ENCODE results near the gene PTPN12. TPM values are rescaled to one million over a fixed set of nuclear protein-coding genes. Genes with fewer than 3 reads are reported as not detected.

The PTPN12 gene
- total and polyA plus RNA-seq, 8 donors, result 8.4 to 147 (median 38.6) TPM

- H3K27me3 ChIP-seq, result no peaks in the 10 kb centered on the region
- H3K36me3 ChIP-seq, result peaks cover 0 to 47% (median 32%) of the 10 kb centered on the region in 4 donors
- peaks cover 0 to 14% (median 10%) of the 10 kb centered on the region in 4 donors for H3K4me1 ChIP-seq
- H3K4me3 ChIP-seq, result no peak overlapping the region
- no peaks in the 10 kb centered on the region for H3K9me3 ChIP-seq
- H3K27ac ChIP-seq, result no peak overlapping the region
- WGBS, 5 donors, result 90 to 96% (median 93%) methylated on average over 5 of the region's 5 CpGs
- DNase-seq, result no peak
- intact Hi-C loops (cut with DNase I; ENCODE audit: low total_unique reads), result loop anchor here (10.0 kb wide), 1 partner anchor 96 kb away; no protein-coding TSS in a partner anchor
- no peak for TF ChIP-seq POLR2AphosphoS5 (IDR thresholded peaks at IDR 0.05)
- TF ChIP-seq CTCF (IDR thresholded peaks at IDR 0.05), result no peak
- no peak for TF ChIP-seq EP300 (IDR thresholded peaks at IDR 0.05)
- TF ChIP-seq POLR2A (IDR thresholded peaks at IDR 0.05), result no peak
Observed at GRCh38 chr7:77658928-77659327, 121.8 kb downstream of the PTPN12 start.

- Histone ChIP-seq H3K27ac (no peak overlapping the region), H3K27me3 (no peaks in the 10 kb centered on the region), H3K4me3 (no peak overlapping the region), H3K4me1 (no peaks in the 10 kb centered on the region), H3K36me3 (peaks cover 0 to 40% (median 19%) of the 10 kb centered on the region in 4 donors), H3K9me3 (no peaks in the 10 kb centered on the region)
- intact Hi-C loops (cut with DNase I; ENCODE audit: low total_unique reads), result no loop called here
- no peak for DNase-seq
- WGBS, 5 donors, result 87 to 97% (median 91%) methylated on average over 5 of the region's 5 CpGs
- TF ChIP-seq POLR2A (IDR thresholded peaks at IDR 0.05) (no peak), POLR2AphosphoS5 (IDR thresholded peaks at IDR 0.05) (no peak), CTCF (IDR thresholded peaks at IDR 0.05) (no peak), EP300 (IDR thresholded peaks at IDR 0.05) (no peak)
Observed at GRCh38 chr7:77661816-77662215, 124.7 kb downstream of the PTPN12 start.

DNA sequence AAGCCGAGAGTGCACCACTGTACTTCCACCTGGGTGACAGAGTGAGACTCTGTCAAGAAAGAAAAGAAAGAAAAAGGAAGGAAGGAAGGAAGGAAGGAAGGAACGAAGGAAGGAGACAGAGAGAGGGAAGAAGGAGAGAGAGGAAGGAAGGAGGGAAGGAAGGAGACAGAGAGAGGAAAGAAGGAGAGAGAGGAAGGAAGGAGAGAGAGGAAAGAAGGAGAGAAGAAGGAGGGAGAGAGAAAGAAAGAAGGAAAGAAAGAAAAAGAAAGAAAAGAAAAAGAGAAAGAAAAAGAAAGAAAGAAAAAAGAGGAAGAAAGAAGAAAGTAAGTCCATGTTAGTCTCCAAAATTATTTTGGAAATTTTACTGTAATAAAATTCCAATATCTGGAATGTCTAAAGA, 125.8 kb downstream of the PTPN12 start:
- Histone ChIP-seq H3K27ac (no peak overlapping the region), H3K9me3 (no peaks in the 10 kb centered on the region), H3K27me3 (no peaks in the 10 kb centered on the region), H3K4me3 (no peak overlapping the region), H3K4me1 (peaks cover 0 to 7% (median 0%) of the 10 kb centered on the region in 4 donors), H3K36me3 (peaks cover 0 to 38% (median 13%) of the 10 kb centered on the region in 4 donors)
- TF ChIP-seq EP300 (IDR thresholded peaks at IDR 0.05) (no peak), CTCF (IDR thresholded peaks at IDR 0.05) (no peak), POLR2AphosphoS5 (IDR thresholded peaks at IDR 0.05) (no peak), POLR2A (IDR thresholded peaks at IDR 0.05) (no peak)
- intact Hi-C loops (cut with DNase I; ENCODE audit: low total_unique reads), result no loop called here
- no peak for DNase-seq
- 79 to 98% (median 93%) methylated on average over 2 of the region's 2 CpGs for WGBS, 5 donors

DNA sequence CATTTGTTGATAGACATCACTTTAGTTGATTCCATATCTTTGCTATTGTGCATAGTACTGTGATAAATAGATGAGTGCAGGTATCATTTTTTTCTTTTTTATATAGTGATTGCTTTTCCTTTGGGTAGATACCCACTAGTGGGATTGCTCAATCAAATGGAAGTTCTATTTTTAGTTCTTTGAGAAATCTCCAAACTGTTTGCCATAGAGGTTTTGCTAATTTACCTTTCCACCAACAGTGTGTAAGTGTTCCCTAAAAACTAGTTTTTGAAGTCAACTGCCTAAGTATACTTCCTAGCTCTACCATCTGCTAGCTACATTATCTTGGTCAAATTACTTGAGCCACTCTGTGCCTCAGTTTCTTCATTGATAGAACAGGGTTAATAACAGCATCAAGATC, 127.6 kb downstream of the PTPN12 start:
- peaks cover 0 to 9% (median 0%) of the 10 kb centered on the region in 4 donors for H3K4me1 ChIP-seq
- TF ChIP-seq POLR2A (IDR thresholded peaks at IDR 0.05) (no peak), CTCF (IDR thresholded peaks at IDR 0.05) (no peak), POLR2AphosphoS5 (IDR thresholded peaks at IDR 0.05) (no peak), EP300 (IDR thresholded peaks at IDR 0.05) (no peak)
- peaks cover 0 to 31% (median 8%) of the 10 kb centered on the region in 4 donors for H3K36me3 ChIP-seq
- no peak overlapping the region for H3K27ac ChIP-seq
- intact Hi-C loops (cut with DNase I; ENCODE audit: low total_unique reads), result no loop called here
- no peak overlapping the region for H3K4me3 ChIP-seq
- H3K9me3 ChIP-seq, result no peaks in the 10 kb centered on the region
- no peak for DNase-seq
- no peaks in the 10 kb centered on the region for H3K27me3 ChIP-seq

Data from stomach (tissue), 9 donors.